HCT116 (cell line): ENCODE measurements around the gene THRB. TPM values are rescaled to one million over a fixed set of nuclear protein-coding genes. Genes with fewer than 3 reads are reported as not detected.

ENCODE experiments used
- ATAC-seq: fragments of 200-7000 bp; cut with Tn5 transposase; 2 replicates; pipeline ENCODE4 v1.9.1; 2020; ENCODE audit warnings: mild to moderate bottlenecking, moderate library complexity
- BruUV-seq: library from RNA; stranded (reverse); fragments of 400-500 nt; replicated peaks from 2 replicates; lab custom pipeline; 2021; lab: Mats Ljungman, UMichigan
- CTCF ChIA-PET: fragments of 300-600 bp; sonication (Branson Sonifier 250); formaldehyde crosslinking; loops from one replicate; lab custom pipeline; 2021; ENCODE audit warnings: antibody characterized with exemption; lab: Charles Lee
- POLR2A ChIA-PET: fragments of 300-600, 350-600 bp; sonication (Branson Sonifier 250); formaldehyde crosslinking; loops from one replicate; lab custom pipeline; 2021; ENCODE audit warnings: antibody characterized with exemption; lab: Charles Lee
- RAD21 ChIA-PET, 2 experiments: fragments of 300-600 bp; sonication (Branson Sonifier 250); formaldehyde crosslinking; loops; one replicate each; lab custom pipeline; 2023; ENCODE audit warnings: low total read pairs in 2 of 2; ENCODE audit not compliant: uncharacterized antibody in 2 of 2, unreplicated experiment in 2 of 2, low non-redundant PET in 1 of 2; lab: Charles Lee
- DNase-seq: peaks from one replicate; pipeline ENCODE4 v3.0.0-alpha.2; 2010; ENCODE audit warnings: low read depth, low spot score
- H2AFZ ChIP-seq: fragments of 200-600 bp; shearing (Covaris generic), sonication (generic); 2 replicates; pipeline ENCODE4 v1.6.1; 2017; ENCODE audit warnings: low read depth, mixed run types, mixed read lengths, antibody characterized with exemption, low read length; ENCODE audit not compliant: poor library complexity, severe bottlenecking
- H3K27ac ChIP-seq: 2 replicates; pipeline ENCODE4 v1.5.1; 2012; ENCODE audit warnings: low read depth, low read length
- H3K27me3 ChIP-seq: fragments of 200-600 bp; sonication (generic); 2 replicates; pipeline ENCODE4 v1.6.1; 2016; ENCODE audit warnings: mixed run types, low read length, mixed read lengths; ENCODE audit not compliant: insufficient read depth
- H3K36me3 ChIP-seq, 2 experiments: fragments of 200-500 bp in 1 of 2; fragments of 200-600 bp in 1 of 2; sonication (Bioruptor generic) in 1 of 2; sonication (generic) in 1 of 2; 2 replicates each; pipeline versions ENCODE4 v1.5.1 to v1.6.1; 2014 to 2016; ENCODE audit warnings: low read length in 2 of 2, inconsistent platforms in 1 of 2, mixed read lengths in 1 of 2, mixed run types in 1 of 2; ENCODE audit not compliant: insufficient read depth in 2 of 2, control insufficient read depth in 1 of 2
- H3K4me1 ChIP-seq, 2 experiments: fragments of 200-600 bp in 1 of 2; sonication (generic) in 1 of 2; 2 replicates each; pipeline versions ENCODE4 v1.5.1 to v1.6.1; 2012 to 2017; ENCODE audit warnings: low read length in 2 of 2, inconsistent platforms in 1 of 2, mild to moderate bottlenecking in 1 of 2, mixed read lengths in 1 of 2, mixed run types in 1 of 2, moderate library complexity in 1 of 2; ENCODE audit not compliant: insufficient read depth in 2 of 2, control insufficient read depth in 1 of 2
- H3K4me2 ChIP-seq: fragments of 200-600 bp; sonication (generic); 2 replicates; pipeline ENCODE4 v1.6.1; 2017; ENCODE audit warnings: mixed run types, low read length, mixed read lengths
- H3K4me3 ChIP-seq, 2 experiments: fragments of 200-600 bp in 1 of 2; sonication (generic) in 1 of 2; replicated peaks in 1 of 2; 2 replicates each; pipeline ENCODE4 v1.5.1; 2011 to 2016; ENCODE audit warnings: low read length in 2 of 2, control low read depth in 1 of 2, low read depth in 1 of 2, mild to moderate bottlenecking in 1 of 2, mixed read lengths in 1 of 2, mixed run types in 1 of 2
- H3K79me2 ChIP-seq: fragments of 200-600 bp; sonication (generic); 2 replicates; pipeline ENCODE4 v1.6.1; 2017; ENCODE audit warnings: mild to moderate bottlenecking, mixed run types, low read length, moderate library complexity, mixed read lengths; ENCODE audit not compliant: insufficient read depth
- H3K9ac ChIP-seq: fragments of 200-600 bp; sonication (generic); 2 replicates; pipeline ENCODE4 v1.6.1; 2016; ENCODE audit warnings: low read length, mixed read lengths
- H3K9me2 ChIP-seq: fragments of 200-600 bp; sonication (generic), shearing (Covaris generic); 2 replicates; pipeline ENCODE4 v1.6.1; 2017; ENCODE audit warnings: mixed run types, mild to moderate bottlenecking, moderate library complexity; ENCODE audit not compliant: insufficient read depth
- H3K9me3 ChIP-seq, 2 experiments: fragments of 200-500 bp in 1 of 2; fragments of 200-600 bp in 1 of 2; sonication (Bioruptor generic) in 1 of 2; sonication (generic) in 1 of 2; 2 replicates each; pipeline ENCODE4 v1.6.1; 2014 to 2017; ENCODE audit warnings: low read length in 2 of 2, mixed read lengths in 2 of 2, inconsistent platforms in 1 of 2, low read depth in 1 of 2, mild to moderate bottlenecking in 1 of 2, mixed run types in 1 of 2, moderate library complexity in 1 of 2; ENCODE audit not compliant: control insufficient read depth in 1 of 2, insufficient read depth in 1 of 2
- H4K20me1 ChIP-seq: fragments of 200-600 bp; sonication (generic), shearing (Covaris generic); 2 replicates; pipeline ENCODE4 v1.6.1; 2017; ENCODE audit warnings: mixed run types, mild to moderate bottlenecking, moderate library complexity; ENCODE audit not compliant: insufficient read depth
- ATF3 ChIP-seq: IDR thresholded peaks from 2 replicates; pipeline ENCODE4 v1.6.1; 2012
- CBX3 ChIP-seq: IDR thresholded peaks from 2 replicates; pipeline ENCODE4 v1.6.1; 2012; ENCODE audit warnings: low read depth
- CEBPB ChIP-seq: IDR thresholded peaks from 2 replicates; pipeline ENCODE4 v1.6.1; 2012; ENCODE audit warnings: low read depth
- ELF1 ChIP-seq: IDR thresholded peaks from 2 replicates; pipeline ENCODE4 v1.6.1; 2012; ENCODE audit warnings: low read depth, borderline replicate concordance
- EZH2 ChIP-seq: fragments of 200-600 bp; sonication (generic); IDR thresholded peaks from 2 replicates; pipeline ENCODE4 v1.6.1; 2017; ENCODE audit warnings: antibody characterized with exemption, mixed run types
- SIN3A ChIP-seq: IDR thresholded peaks from 2 replicates; pipeline ENCODE4 v1.6.1; 2012; ENCODE audit warnings: low read depth
- SP1 ChIP-seq: IDR thresholded peaks from 2 replicates; pipeline ENCODE4 v1.6.1; 2012; ENCODE audit warnings: low read depth
- SRF ChIP-seq: IDR thresholded peaks from 2 replicates; pipeline ENCODE4 v1.6.1; 2012; ENCODE audit warnings: low read depth
- TCF7L2 ChIP-seq: IDR thresholded peaks from 2 replicates; pipeline ENCODE4 v1.7.0; 2011; ENCODE audit warnings: borderline replicate concordance, inconsistent platforms; ENCODE audit not compliant: insufficient read depth, insufficient read length; ENCODE audit errors: extremely low read depth
- YY1 ChIP-seq: IDR thresholded peaks from 2 replicates; pipeline ENCODE4 v1.6.1; 2011; ENCODE audit warnings: low read length, low read depth, moderate library complexity, mild to moderate bottlenecking; ENCODE audit not compliant: insufficient replicate concordance; ENCODE audit errors: extremely low read depth
- ZFX ChIP-seq: fragments of 450-650 bp; IDR thresholded peaks from 2 replicates; pipeline ENCODE4 v1.6.1; 2017
- ZNF274 ChIP-seq: fragments of 200-500 bp; sonication (Bioruptor generic); IDR thresholded peaks from 2 replicates; pipeline ENCODE4 v1.6.1; 2014; ENCODE audit warnings: mild to moderate bottlenecking, low read depth, low read length, inconsistent platforms
- intact Hi-C: fragments of 100-400 bp; cut with micrococcal nuclease; formaldehyde crosslinking; loops from 2 replicates; pipeline ENCODE4 v1.10.0; 2022
- total RNA-seq: library from RNA; stranded (reverse); gene quantifications from one replicate; pipeline ENCODE4 v1.2.1, GENCODE V29; 2021; ENCODE audit not compliant: unreplicated experiment
- TF ChIP-seq, protein P1 (sequence below), 3 experiments: fragments of 200-600 bp in 1 of 3; sonication (generic) in 1 of 3; IDR thresholded peaks in 2 of 3; conservative IDR thresholded peaks in 1 of 3; 2 replicates each; pipeline ENCODE4 v1.5.1; 2012 to 2017; ENCODE audit warnings: low read depth in 2 of 3, low read length in 2 of 3, antibody characterized with exemption in 1 of 3, borderline replicate concordance in 1 of 3, control low read depth in 1 of 3, mild to moderate bottlenecking in 1 of 3, mixed read lengths in 1 of 3, mixed run types in 1 of 3, moderate library complexity in 1 of 3; ENCODE audit not compliant: insufficient read depth in 1 of 3

THRB gene
- total RNA-seq, 1 experiment from 2014 or later = 2.5 TPM

DNA sequence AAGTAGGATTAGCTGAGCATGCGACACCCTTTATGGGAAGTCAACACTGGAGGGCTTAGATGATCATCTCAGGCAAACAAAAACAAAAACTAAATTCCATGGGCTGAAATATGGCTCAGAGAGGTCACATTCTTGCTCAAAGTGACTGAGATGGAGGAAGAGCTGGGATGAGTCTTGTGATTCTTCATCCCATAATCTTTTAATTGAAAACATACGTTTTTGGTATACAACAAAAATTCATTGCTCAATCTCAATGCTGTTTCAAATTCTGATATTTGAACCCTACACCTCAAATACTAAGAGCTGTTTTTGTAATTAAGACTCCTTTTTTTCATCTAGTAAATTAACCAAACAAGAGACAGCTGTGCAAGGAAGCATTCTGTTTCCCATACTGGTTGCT is 292.6 kb downstream of the THRB start:
- CTCF ChIA-PET = no interaction called here
- Histone ChIP-seq H3K4me1 (no peaks in the 10 kb centered on the region), H3K27me3 (no peaks in the 10 kb centered on the region), H3K79me2 (no peaks in the 10 kb centered on the region), H3K9me3 (no peaks in the 10 kb centered on the region), H2AFZ (no peak overlapping the region), H3K27ac (no peak overlapping the region), H4K20me1 (no peaks in the 10 kb centered on the region), H3K9me2 (no peaks in the 10 kb centered on the region), H3K9ac (no peak overlapping the region), H3K4me2 (no peak overlapping the region), H3K4me3 (no peak overlapping the region), H3K36me3 (no peaks in the 10 kb centered on the region)
- DNase-seq (no peak), ATAC-seq (no peak)
- RAD21 ChIA-PET = no interaction called here
- no peak for TF ChIP-seq ZFX
- TF ChIP-seq EZH2 = no peak
- no peak for TF ChIP-seq ELF1
- TF ChIP-seq SIN3A = no peak
- TF ChIP-seq ZNF274 = no peak
- TF ChIP-seq, protein P1, sequence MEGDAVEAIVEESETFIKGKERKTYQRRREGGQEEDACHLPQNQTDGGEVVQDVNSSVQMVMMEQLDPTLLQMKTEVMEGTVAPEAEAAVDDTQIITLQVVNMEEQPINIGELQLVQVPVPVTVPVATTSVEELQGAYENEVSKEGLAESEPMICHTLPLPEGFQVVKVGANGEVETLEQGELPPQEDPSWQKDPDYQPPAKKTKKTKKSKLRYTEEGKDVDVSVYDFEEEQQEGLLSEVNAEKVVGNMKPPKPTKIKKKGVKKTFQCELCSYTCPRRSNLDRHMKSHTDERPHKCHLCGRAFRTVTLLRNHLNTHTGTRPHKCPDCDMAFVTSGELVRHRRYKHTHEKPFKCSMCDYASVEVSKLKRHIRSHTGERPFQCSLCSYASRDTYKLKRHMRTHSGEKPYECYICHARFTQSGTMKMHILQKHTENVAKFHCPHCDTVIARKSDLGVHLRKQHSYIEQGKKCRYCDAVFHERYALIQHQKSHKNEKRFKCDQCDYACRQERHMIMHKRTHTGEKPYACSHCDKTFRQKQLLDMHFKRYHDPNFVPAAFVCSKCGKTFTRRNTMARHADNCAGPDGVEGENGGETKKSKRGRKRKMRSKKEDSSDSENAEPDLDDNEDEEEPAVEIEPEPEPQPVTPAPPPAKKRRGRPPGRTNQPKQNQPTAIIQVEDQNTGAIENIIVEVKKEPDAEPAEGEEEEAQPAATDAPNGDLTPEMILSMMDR (IDR thresholded peaks at IDR 0.05 in 2 of 3, conservative IDR thresholded peaks at IDR 0.05 in 1 of 3; ENCODE audit: borderline replicate concordance in 1 of 3, insufficient read depth in 1 of 3, low read depth in 2 of 3, low read length in 2 of 3) = no peak
- TF ChIP-seq CBX3 = no peak
- no peak for TF ChIP-seq ATF3
- no peak for TF ChIP-seq TCF7L2
- TF ChIP-seq CEBPB = no peak
- no peak for TF ChIP-seq YY1
- no peak for TF ChIP-seq SP1
- TF ChIP-seq SRF = no peak
- POLR2A ChIA-PET = no interaction called here
- no TSS peak for BruUV-seq
- intact Hi-C loops = no loop called here
